Middle frontal gyrus (tissue), 1 donor: ENCODE results near the gene SLC26A9.

Source experiments
- DNase-seq: peaks from one replicate; pipeline ENCODE4 v3.0.0-alpha.2; 2015; ENCODE audit warnings: low spot score; ENCODE audit errors: extremely low spot score

Gene SLC26A9

DNA sequence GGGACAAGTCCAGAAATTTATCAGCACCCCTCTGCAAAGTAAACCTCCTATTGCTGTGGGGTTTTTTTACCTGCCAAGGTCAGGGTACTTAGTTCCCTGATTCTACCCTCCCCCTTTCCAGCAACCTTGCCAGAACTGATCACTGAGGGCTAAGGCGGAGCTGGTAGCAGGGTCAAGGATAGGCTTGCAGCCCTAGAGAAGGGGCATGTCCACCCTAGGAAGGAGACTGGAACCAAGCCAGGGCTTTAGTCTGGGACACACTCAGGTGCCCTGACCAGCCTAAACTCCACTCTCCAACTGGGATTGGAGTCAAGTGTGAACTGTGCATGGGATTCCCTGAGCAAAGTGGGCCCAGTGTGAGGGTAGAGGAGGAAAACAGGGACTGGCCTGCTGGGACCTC is 6.5 kb upstream of the SLC26A9 start:
- DNase-seq = no peak

DNA sequence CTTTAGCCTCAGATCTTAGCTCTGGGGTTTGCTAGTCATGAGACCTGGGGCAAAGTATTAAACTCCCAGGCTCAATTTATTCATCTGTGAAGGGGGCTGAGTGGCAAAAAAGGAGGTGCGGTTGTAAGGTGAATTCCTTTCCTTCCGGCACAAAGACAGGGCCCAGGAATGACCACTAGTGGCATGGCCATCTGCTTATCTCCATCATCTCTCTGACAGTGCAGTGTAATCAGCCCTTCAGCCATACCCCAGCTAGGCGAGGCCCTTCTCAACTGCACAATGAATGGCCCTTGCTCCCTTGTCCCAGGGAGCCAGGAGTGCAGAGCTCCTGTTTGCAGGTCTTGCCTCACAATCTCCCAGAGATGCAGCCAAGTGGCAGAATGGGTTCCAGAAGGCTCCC is 5.6 kb upstream of the SLC26A9 start:
- no peak for DNase-seq

DNA sequence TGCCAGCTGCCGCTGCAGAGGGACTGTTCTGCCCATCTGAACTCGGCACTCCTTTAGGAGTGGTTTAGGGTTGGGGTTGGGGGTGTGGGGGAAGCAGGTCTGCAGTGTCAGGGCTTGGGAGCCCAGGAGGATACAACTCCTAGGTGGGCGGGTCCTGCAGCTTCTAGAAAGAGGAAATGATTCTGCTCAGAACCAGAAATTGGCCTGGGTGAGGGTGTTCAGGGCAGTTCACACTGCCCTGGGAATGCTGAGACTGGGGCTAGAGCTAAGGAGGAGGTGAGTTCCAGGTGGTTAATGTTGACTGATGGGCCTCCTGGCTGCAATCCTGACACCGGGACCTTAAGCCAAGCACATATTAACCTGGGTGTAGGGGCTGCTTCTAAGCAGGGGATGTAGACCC is 4.8 kb upstream of the SLC26A9 start:
- DNase-seq = no peak

DNA sequence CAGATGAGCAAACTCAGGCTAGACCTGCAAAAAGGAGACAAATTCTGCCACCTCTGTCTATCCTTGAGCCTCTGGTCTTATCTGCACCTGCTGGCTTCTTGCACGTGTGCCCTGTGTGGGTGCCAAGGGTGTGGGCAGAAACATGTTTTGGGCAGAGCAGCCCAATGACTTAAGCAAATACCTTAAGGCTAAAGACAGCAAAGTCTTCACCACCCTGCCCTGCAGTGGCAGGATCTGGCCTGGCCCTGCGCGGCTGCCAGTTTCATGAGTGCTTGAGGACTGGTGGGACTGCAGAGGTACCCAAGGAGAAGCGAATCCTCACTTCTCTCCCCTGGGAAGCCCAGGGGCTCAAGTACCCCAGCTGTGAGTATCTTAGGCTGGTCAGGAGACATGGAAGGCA is 3.8 kb upstream of the SLC26A9 start:
- DNase-seq = no peak

DNA sequence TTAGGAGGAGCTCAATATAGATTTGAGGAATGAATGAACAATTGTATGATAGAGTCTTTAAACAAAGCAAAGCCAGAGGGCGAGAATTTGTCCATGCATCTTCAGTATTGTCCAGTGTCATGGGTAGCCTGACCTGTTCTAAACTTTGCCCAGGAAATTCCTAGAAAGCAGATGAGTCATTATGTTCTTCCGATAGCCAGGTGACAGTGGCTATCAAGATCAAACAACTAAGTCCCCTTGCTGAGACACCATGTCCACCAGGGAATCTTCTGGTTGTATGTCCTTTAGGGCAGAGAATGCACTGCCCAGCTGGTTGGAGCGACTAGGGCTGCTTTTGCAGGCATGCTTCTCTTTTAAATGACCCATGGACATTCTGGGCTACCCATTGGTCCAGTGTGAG is 1.8 kb upstream of the SLC26A9 start:
- DNase-seq = no peak

DNA sequence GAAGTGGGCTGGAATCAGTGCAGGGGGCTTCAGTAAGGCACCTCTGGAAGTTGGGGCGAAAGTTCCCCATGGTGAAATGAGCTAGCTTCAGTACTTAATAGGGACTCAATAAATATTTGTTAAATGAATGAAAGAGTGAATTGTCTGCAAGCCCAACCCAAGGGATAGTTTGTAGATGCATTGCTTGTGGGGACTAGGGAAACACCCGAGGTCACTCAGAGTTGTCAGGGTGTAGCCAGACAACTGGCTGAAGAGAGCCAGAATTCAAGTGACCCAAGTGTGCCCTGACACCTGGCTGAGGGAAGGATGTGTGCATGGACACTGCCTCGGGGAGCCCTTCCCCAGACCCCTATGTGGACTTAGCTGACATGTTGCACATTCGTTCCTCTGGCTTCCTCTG is 1.3 kb upstream of the SLC26A9 start:
- DNase-seq = no peak

DNA sequence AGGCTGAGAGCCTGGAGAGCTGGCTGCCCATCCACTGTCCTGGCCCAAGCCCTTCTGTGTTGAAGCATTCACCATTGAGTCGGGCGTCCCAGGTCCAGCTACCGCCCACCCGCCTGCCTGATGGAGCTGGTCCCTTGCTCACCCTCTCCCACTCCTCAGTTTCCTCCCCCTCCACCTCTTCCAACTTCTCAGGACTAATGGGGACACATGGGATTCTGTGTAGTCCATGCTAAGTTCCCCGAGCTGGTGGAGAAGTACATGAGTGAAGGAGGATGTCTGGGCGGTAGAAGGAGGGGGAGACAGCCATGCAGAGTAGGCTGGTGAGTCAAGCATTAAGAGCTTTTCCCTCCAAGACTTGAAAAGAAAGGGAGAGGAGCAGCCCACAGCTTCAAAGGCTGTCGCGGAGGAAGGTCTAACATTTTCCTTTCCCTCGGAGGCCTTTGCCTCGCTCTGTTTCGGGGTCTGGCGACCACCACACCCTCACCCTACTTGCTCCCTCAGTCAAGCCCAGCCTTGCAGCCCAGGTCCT is 561 bp downstream of the SLC26A9 start:
- no peak for DNase-seq

DNA sequence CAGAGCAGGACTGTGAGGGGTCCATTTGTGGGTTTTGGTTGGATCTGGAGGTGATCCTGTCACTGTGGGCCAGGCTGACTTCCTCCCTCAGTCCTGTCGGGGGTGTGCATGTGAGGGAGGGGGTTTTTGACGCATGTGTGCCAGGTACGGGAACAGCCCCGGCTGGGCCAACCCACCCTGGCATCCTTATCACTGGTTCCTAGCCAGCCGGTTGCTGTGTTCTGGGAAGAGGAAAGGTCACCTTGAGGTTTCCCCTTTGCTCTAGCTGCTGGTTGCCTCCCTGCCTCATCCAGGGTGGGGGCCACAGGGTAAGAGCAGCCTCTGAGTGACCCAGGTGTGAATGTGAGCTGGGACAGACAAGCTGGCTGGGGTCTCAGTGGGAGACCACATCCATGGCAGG is 2.5 kb downstream of the SLC26A9 start:
- no peak for DNase-seq

DNA sequence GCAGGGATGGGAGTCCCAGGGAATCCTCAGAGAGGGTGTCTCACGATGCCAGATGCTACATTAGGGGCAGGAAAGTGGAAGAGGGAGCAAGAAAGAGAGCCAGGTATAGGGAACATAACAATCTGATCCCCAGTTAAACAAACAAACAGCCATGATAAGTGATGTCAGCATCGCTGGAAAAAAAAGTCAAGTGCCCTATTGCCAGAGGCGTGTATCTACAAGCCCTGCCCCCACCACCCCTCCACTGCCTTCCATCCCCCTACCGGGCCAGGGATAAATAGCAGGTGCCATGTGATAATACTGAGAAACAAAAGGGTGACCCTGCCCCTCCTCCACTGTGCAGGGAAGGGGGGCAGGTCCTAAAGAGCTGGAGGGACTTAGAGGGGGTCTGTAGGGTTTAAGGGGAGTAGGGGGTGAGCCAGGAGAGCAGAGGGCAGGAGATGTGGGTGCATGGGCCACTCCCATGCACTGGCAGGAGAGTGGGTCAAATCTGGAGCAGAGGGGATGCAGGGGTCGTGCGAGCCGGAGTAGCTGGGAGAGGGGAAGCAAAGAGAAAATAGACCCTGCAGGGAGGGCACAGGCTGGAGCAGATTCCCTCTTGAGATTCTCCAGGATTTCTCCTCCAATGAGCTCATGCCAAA is 3.4 kb downstream of the SLC26A9 start:
- no peak for DNase-seq

DNA sequence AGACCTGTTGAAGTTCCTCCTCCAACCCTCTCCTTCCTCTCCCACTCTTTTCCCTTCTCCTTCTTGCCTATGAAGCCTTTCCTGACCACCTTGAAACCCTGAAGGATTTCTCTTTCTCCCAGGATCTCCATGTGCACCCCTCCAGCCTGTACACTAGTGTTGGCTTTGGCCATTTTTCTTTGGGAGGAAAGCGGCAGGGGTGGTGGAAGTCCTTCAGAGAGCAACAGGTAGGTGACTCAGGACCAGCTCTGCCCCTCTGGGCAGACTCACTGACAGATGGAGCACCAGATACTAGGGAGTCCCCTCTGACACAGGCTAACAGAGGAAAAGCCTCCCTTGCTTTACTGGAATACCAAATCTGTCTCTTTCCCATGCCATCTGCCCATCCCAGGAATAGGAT is 4.6 kb downstream of the SLC26A9 start:
- DNase-seq = no peak

DNA sequence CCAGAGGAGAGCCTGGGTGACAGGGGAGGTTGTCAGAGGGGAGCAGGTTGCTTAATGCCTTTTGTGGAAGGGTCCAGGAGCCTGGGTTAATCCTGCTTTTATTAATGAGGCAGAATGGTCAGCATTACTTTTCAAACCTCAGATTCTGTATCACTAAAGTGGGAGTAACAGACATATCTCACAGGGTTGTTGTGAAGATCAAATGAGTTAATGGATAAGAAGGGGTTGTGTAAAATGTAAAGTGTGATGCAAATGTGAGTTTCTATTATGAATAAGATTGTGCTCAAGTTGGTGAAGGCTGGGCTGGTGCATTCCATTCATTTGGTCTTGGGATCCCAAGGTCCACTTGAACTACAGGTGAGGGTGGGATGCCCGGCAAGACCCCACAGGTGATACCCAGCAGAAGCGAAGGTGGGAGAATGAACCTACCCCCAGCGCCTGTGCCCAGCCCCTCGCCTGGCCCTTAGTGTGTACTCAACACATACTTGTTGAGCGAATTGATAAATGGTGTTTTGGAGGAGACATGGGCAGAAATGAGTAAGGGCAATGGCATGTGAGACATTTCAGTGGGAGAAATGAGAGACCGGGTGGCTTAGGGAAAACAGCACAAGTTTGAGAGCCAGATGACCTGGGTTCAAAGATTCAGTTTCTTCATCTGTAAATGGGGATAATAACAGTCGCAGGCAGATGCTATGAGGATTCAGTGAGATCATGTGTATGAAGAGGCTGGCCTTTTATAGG is 6.2 kb downstream of the SLC26A9 start:
- no peak for DNase-seq

DNA sequence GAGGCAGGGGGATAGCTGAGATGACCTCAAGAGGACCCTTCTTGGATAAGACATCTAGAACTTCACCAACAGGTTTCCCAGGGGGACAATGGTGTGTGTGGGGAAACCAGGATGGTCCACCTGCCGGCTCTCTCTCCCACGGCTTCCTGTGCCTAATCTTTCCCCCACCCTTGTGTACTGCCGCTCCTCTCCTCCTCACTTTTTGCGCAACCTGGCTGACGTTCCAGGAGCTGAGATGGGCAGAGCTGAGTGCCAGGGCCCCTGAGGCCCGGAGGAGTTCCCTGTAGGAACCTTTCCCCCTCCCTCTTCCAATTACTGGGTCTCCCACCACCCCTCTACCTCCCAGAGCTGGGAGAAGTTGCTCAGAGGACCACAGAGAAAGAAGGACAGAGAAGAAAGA is 6.9 kb downstream of the SLC26A9 start:
- no peak for DNase-seq

DNA sequence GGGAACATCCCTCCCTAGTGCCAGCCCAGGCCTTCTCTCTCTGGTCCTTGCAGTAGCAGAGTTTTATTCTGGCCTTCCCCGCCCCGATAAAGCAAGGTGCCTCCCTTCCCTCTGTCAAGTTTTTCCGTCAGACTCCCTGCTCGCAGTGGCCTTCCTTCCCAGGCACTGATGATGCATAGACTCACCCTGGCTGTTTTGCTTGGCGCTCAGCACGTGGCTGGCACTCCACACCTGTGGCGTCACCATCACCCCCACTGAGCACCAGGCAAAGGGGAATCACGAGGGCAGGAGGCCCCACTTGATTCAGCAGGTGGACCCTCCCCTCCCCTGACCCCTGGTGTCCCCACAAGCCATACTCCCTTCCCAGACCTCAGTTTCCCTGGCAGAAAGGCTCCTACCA is 7.4 kb downstream of the SLC26A9 start:
- no peak for DNase-seq

DNA sequence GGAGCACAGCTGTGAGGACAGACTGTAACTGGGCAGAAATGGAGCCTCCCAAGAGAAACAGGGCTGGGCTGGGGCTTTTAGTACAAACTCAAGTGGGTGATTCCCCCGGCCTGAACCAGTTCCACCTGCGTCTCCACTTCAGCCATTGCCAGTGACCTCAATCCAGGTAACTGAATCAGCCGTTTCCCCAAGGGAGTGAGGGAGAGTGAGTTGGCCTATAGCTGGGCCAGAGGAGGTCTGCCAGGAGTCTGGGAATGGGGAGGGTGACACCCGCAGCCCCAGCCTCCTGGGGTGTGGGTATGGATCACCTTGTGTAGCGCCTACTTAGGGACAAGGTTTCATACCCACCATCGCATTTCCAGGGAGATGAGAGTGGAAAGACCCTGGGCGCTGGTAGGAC is 8.5 kb downstream of the SLC26A9 start:
- DNase-seq = no peak

DNA sequence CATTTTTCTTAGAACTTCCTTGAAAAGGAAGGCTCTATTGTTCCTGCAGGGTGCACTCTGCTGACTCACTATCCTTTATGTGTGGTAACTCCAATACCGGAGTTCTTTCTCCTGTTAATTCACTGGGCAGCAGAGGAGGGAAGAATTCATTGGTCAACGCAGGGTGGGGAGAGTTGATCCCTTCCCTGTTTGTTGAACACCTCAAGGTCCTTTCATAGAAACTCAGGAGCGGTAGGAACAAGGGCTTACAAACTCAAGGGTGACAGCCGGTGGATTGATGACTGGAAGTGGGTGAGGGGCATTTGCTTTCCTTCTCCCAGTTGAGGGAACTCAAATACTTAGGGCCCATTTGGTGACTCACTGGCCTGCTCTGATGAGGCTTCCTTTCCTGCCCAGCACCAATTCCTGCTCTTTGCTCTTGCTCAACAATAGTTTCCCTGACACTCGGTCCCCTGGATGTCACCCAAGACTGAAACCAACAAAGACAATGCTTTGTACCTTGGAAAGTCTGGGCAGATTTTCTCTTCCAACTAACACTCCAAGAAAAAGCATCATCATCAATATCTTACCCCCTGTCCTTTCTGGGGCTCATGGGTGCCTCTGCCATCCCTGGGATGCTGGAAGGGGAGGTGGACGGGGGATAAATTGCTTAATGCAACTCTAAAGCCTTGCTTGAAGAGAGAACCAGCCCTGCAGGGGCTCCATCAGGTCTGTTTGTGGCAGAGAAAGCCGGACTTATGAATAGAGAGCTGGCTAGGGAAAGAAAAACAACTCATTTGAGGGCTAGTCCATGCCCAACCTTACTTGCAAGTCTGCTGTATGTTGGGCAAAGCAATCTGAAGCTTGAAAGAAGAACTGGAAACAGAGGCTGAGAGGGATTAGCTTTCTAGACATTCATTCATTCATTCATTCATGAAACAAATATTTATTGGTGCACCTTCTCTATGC is 9.3 kb downstream of the SLC26A9 start:
- DNase-seq = no peak

DNA sequence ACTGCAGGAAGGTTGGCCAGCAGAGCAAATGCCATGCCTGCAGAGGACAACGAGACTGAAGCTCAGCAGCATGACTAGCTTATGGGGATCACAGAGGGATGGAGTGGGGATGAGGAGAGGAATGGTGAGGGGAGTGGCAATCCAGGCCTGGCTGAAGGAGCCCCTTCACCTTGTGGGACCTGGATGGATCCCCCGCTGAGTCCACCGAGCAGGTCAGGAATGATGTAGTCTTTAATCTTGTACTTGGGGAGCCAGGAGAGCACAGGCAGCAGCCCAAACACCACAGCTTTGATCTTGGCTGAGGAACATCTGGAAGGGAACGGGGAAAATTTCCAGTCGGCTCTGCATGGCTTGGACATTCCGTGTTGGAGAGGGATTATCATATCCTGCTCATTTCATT is 10.5 kb downstream of the SLC26A9 start:
- no peak for DNase-seq

DNA sequence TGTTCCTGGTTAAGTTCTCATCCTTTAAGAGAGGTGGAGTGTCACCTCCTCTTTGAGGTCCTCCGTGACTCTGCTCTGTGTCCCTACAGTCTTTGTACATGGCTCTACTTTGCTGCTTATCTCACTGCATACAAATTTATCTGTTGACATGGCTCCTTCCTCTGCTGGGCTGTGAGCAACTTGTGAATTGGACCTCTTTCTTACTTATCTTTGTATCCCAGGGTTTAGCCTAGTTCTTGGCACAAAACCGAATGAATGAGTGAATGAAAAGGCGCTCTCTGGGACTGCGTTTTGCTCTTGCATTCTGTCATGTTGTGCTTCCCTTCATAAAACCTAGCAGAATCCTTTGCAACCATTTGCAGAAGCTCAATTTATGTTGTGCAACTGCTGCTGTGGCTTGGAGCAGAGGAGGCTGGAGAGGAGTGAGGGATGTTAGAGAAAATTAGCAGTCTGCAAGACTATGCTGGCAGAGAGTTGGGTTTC is 12.4 kb downstream of the SLC26A9 start:
- no peak for DNase-seq

DNA sequence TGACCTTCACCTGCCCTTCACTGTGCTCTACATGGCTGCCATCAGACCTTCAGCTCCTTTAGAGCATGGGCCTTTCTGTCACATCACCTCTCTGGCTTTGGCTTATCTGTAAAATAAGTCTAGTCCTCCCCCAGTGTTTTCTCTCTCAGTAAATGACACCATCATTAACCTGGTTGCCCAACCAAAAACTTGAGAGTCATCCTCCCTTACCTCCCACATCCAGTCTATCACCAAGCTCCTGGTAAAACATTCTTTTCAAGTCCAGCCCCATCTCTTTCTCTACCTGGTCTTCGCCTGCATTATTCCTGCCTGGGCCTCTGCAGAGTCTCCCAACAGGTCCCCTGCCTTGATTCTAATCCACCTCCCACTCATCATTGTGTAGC is 13.1 kb downstream of the SLC26A9 start:
- no peak for DNase-seq

DNA sequence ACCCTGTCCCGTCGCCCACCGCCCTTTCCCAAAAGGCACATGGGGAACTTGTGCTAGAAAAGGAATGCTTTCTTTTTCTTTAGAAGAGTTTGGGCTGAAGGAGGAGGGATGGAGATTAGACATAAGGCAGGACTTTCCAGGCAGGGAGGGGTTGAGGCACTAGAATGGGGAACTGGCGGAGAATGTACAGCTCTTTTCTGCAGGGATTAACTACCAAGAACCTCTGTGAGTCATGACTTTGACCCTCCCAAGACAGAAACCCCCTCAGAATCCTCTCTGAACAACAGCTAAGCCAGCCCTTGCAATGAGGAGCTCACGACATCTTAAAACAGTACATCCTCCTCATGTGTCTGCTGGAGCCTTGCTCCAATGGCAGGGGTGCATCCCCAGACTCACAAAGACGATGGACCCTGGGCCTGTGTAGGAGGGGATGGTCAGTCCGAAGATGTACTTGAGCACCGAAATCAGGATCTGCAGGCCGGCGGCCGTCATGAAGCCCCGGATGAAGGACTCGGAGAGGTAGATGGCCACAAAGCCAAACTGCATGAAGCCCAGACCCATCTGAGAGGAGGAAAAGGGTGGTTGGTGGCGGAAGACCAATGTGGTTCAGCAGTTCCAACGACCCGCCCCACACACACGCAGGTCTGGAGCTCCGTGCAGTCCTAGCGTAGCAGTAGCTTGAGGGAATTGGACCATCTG is 13.6 kb downstream of the SLC26A9 start:
- no peak for DNase-seq

DNA sequence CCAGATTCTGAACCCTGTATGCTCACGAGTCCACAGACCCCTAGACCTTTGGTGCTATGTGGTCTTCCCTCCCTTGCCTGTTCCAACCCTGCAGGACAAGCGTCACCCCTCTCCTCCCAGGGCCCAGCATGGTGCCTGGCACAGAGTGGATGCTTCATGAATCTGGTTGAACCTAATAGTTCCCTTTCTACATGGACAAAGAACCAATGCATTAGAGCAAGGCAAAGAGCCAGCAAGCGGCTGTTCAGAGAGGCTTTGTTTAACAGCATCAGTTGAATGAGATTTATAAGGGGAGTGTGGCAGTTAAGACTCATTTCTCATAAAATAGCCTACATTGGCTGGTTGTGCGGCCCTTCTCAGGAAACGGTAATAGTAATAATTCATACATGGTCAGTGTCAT is 14.9 kb downstream of the SLC26A9 start:
- DNase-seq = peak; percentile 69

DNA sequence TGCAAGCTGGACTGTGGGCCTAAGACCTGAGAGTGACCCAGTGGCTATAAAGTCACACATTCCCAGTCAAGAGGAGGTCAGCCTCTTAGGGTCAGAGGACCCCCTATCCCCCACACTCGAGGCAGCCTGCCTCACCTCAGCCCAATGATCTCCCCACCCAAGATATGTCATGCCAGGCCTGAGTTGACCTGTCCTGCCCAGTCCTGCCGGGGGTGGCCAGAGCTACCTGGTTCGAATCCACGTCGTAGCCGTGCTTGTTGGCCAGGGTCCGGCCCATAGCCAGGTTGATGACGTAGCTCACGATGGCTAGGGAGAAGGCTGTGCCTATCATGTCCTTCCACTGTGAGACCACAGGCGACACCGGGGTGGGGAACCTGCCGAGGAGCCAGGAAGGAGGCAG is 15.6 kb downstream of the SLC26A9 start:
- DNase-seq = no peak
